IMR-90 (cell line): ENCODE results near the gene LAMB1. TPM values are rescaled to one million over a fixed set of nuclear protein-coding genes. Genes with fewer than 3 reads are reported as not detected.

Source experiments
- ATAC-seq: fragments of 200-7000 bp; cut with Tn5 transposase; 2 replicates; pipeline ENCODE4 v1.9.1; 2020; ENCODE audit warnings: low read depth, mild to moderate bottlenecking, moderate library complexity
- BruUV-seq: library from RNA; stranded (reverse); fragments of 400-500 nt; replicated peaks from 2 replicates; lab custom pipeline; 2021; lab: Mats Ljungman, UMichigan
- CTCF ChIA-PET: fragments of 300-600 bp; formaldehyde crosslinking; extraction: SDS; loops from one replicate; lab custom pipeline; 2021; ENCODE audit warnings: antibody characterized with exemption; lab: Yijun Ruan, JAX
- POLR2A ChIA-PET: fragments of 300-600 bp; sonication (Branson Sonifier 250); formaldehyde crosslinking; loops from one replicate; lab custom pipeline; 2022; ENCODE audit warnings: antibody characterized with exemption; ENCODE audit not compliant: unreplicated experiment; lab: Charles Lee
- DNase-seq: peaks from one replicate; pipeline ENCODE4 v3.0.0; 2013
- H2AFZ ChIP-seq: replicated peaks from 2 replicates; pipeline ENCODE3; 2013; ENCODE audit warnings: low read length, mild to moderate bottlenecking; ENCODE audit not compliant: poor library complexity
- H2AK5ac ChIP-seq: 2 replicates; pipeline ENCODE4 v1.6.1; 2013; ENCODE audit warnings: low read depth, low read length, inconsistent platforms
- H2AK9ac ChIP-seq: replicated peaks from 2 replicates; pipeline ENCODE3; 2013; ENCODE audit warnings: mild to moderate bottlenecking, low read depth, low read length, moderate library complexity; ENCODE audit not compliant: poor library complexity
- H2BK120ac ChIP-seq: 2 replicates; pipeline ENCODE4 v1.6.1; 2013; ENCODE audit warnings: low read depth, low read length, inconsistent platforms
- H2BK15ac ChIP-seq: 3 replicates; pipeline ENCODE4 v1.6.1; 2013; ENCODE audit warnings: low read depth, low read length, inconsistent platforms
- H2BK20ac ChIP-seq: 2 replicates; pipeline ENCODE4 v1.6.1; 2013; ENCODE audit warnings: low read depth, mild to moderate bottlenecking, inconsistent platforms, low read length, moderate library complexity
- H2BK5ac ChIP-seq: 2 replicates; pipeline ENCODE4 v1.6.1; 2013; ENCODE audit warnings: mild to moderate bottlenecking, low read depth, low read length, inconsistent platforms; ENCODE audit not compliant: poor library complexity, severe bottlenecking
- H3K14ac ChIP-seq: replicated peaks from 2 replicates; pipeline ENCODE4 v1.6.1; 2013; ENCODE audit warnings: low read depth, low read length, inconsistent platforms
- H3K18ac ChIP-seq: 2 replicates; pipeline ENCODE4 v1.6.1; 2013; ENCODE audit warnings: low read depth, low read length, control low read depth
- H3K23ac ChIP-seq: 2 replicates; pipeline ENCODE4 v1.6.1; 2013; ENCODE audit warnings: low read depth, low read length, inconsistent platforms
- H3K27ac ChIP-seq: 2 replicates; pipeline ENCODE4 v1.5.1; 2013; ENCODE audit warnings: mild to moderate bottlenecking, control low read depth, low read length; ENCODE audit not compliant: insufficient read depth
- H3K27me3 ChIP-seq: 2 replicates; pipeline ENCODE4 v1.6.1; 2013; ENCODE audit warnings: low read length; ENCODE audit not compliant: control insufficient read depth, insufficient read depth
- H3K36me3 ChIP-seq: 2 replicates; pipeline ENCODE4 v1.6.1; 2013; ENCODE audit warnings: low read length, mixed read lengths; ENCODE audit not compliant: control insufficient read depth, insufficient read depth
- H3K4ac ChIP-seq: 2 replicates; pipeline ENCODE4 v1.6.1; 2013; ENCODE audit warnings: low read depth, low read length, inconsistent platforms
- H3K4me1 ChIP-seq: 2 replicates; pipeline ENCODE4 v1.6.1; 2013; ENCODE audit warnings: low read length, mixed read lengths; ENCODE audit not compliant: control insufficient read depth, insufficient read depth
- H3K4me2 ChIP-seq: 2 replicates; pipeline ENCODE4 v1.6.1; 2013; ENCODE audit warnings: low read depth, mild to moderate bottlenecking, control low read depth, low read length, moderate library complexity
- H3K4me3 ChIP-seq: 2 replicates; pipeline ENCODE4 v1.5.1; 2013; ENCODE audit warnings: low read depth, mild to moderate bottlenecking, control low read depth, low read length, moderate library complexity; ENCODE audit not compliant: insufficient read depth
- H3K56ac ChIP-seq: 2 replicates; pipeline ENCODE4 v1.6.1; 2013; ENCODE audit warnings: low read length, inconsistent platforms; ENCODE audit not compliant: insufficient read depth; ENCODE audit errors: extremely low read depth
- H3K79me1 ChIP-seq, 2 experiments: 2 replicates each; pipeline ENCODE4 v1.6.1; 2013; ENCODE audit warnings: low read length in 2 of 2, inconsistent platforms in 1 of 2, low read depth in 1 of 2
- H3K9ac ChIP-seq: 2 replicates; pipeline ENCODE4 v1.6.1; 2013; ENCODE audit warnings: low read depth, low read length, control low read depth
- H3K9me1 ChIP-seq: 2 replicates; pipeline ENCODE4 v1.6.1; 2013; ENCODE audit warnings: low read length, inconsistent platforms; ENCODE audit not compliant: insufficient read depth
- H3K9me3 ChIP-seq: 2 replicates; pipeline ENCODE4 v1.6.1; 2013; ENCODE audit warnings: low read length; ENCODE audit not compliant: control insufficient read depth, insufficient read depth
- H4K20me1 ChIP-seq: 2 replicates; pipeline ENCODE4 v1.6.1; 2013; ENCODE audit warnings: low read length, inconsistent platforms; ENCODE audit not compliant: insufficient read depth
- H4K5ac ChIP-seq: 2 replicates; pipeline ENCODE4 v1.6.1; 2013; ENCODE audit warnings: mild to moderate bottlenecking, low read depth, low read length, control low read depth
- H4K8ac ChIP-seq, 2 experiments: 2 replicates each; pipeline ENCODE4 v1.6.1; 2013; ENCODE audit warnings: low read depth in 2 of 2, low read length in 2 of 2, control low read depth in 1 of 2, inconsistent platforms in 1 of 2
- H4K91ac ChIP-seq: 2 replicates; pipeline ENCODE4 v1.6.1; 2013; ENCODE audit warnings: low read depth, low read length, inconsistent platforms; ENCODE audit not compliant: insufficient read depth
- ELK1 ChIP-seq: fragments of 150-350 bp; IDR thresholded peaks from 2 replicates; pipeline ENCODE4 v1.6.1; 2016; ENCODE audit warnings: low read depth, mild to moderate bottlenecking, low read length, moderate library complexity, borderline replicate concordance
- FOS ChIP-seq: fragments of 150-350 bp; IDR thresholded peaks from 2 replicates; pipeline ENCODE4 v1.6.1; 2016; ENCODE audit warnings: low read depth, low read length
- MXI1 ChIP-seq: IDR thresholded peaks from 2 replicates; pipeline ENCODE4 v1.6.1; 2012; ENCODE audit warnings: low read depth, mild to moderate bottlenecking, low read length, moderate library complexity, borderline replicate concordance
- NFE2L2 ChIP-seq: fragments of 150-350 bp; IDR thresholded peaks from 2 replicates; pipeline ENCODE4 v1.6.1; 2016; ENCODE audit warnings: low read depth, mild to moderate bottlenecking, low read length
- POLR2A ChIP-seq: IDR thresholded peaks from 2 replicates; pipeline ENCODE4 v1.6.1; 2012; ENCODE audit warnings: mild to moderate bottlenecking, low read depth, low read length
- RAD21 ChIP-seq: IDR thresholded peaks from 2 replicates; pipeline ENCODE4 v1.6.1; 2012; ENCODE audit warnings: low read length, improper control_type of control experiment
- USF2 ChIP-seq: fragments of 150-350 bp; IDR thresholded peaks from 2 replicates; pipeline ENCODE4 v1.6.1; 2017; ENCODE audit warnings: mild to moderate bottlenecking, antibody characterized with exemption, low read length, low read depth
- WGBS, 2 experiments: methylation state at CpG; one replicate each; pipeline versions ENCODE4 v1.1.5 to v1.1.7; 2013; ENCODE audit warnings: missing lambda C conversion rate in 2 of 2; ENCODE audit not compliant: insufficient read length in 1 of 2; ENCODE audit errors: extremely low coverage in 2 of 2; 5-methylcytosine and 5-hydroxymethylcytosine counted together
- dilution Hi-C: fragments of 300-500 bp; cut with HindIII; formaldehyde crosslinking; loops from one replicate; pipeline ENCODE4 v1.14.3; 2018; ENCODE audit warnings: low sequenced_read_pairs; ENCODE audit not compliant: unreplicated experiment
- in situ Hi-C: fragments of 300-500 bp; cut with MboI; formaldehyde crosslinking; loops from 3 replicates; pipeline ENCODE4 v1.14.3; 2019; ENCODE audit warnings: low sequenced_read_pairs, inconsistent platforms, mixed read lengths
- intact Hi-C: fragments of 100-400 bp; cut with micrococcal nuclease; formaldehyde crosslinking; loops from 2 replicates; pipeline ENCODE4 v1.10.0; 2022
- polyA plus RNA-seq, 3 experiments: library from polyadenylated mRNA; depleted of rRNA; stranded (reverse); fragments of >200 nt; gene quantifications; 2 replicates each; pipeline ENCODE4 v1.2.3, GENCODE V29; 2012; ENCODE audit warnings: low replicate concordance in 1 of 3
- total RNA-seq: library from RNA; depleted of rRNA; stranded (reverse); fragments of >200 nt; gene quantifications from 2 replicates; pipeline ENCODE4 v1.2.3, GENCODE V29; 2012

Gene LAMB1
- total and polyA plus RNA-seq, 2 of the 4 experiments (the other 2 are of a cell fraction), result 114 to 117 TPM

- Histone ChIP-seq H4K5ac (0 out of 2 replicates have a peak overlapping the region, but pooled peaks have one; percentile 63), H3K4me2 (peak overlapping the region; percentile 54; the same call in 1 of the 2 replicates), H2AK5ac (no peak overlapping the region), H3K9ac (no peak overlapping the region), H2BK20ac (no peak overlapping the region), H3K4ac (no peak overlapping the region), H2BK5ac (peak overlapping the region; percentile 12), H3K9me3 (no peaks in the 10 kb centered on the region), H3K27me3 (no peaks in the 10 kb centered on the region), H4K8ac (no peak overlapping the region), H4K20me1 (no peaks in the 10 kb centered on the region), H3K56ac (no peak overlapping the region), H3K14ac (no peak overlapping the region), H4K91ac (no peak overlapping the region), H3K4me3 (no peak overlapping the region), H3K79me1 (no peaks in the 10 kb centered on the region), H2AK9ac (no peak overlapping the region), H3K23ac (no peak overlapping the region), H2BK15ac (no peak overlapping the region), H3K36me3 (no peaks in the 10 kb centered on the region), H3K27ac (no peak overlapping the region), H2BK120ac (no peak overlapping the region), H2AFZ (no peak overlapping the region), H3K18ac (no peak overlapping the region; the same call in 1 of the 2 replicates), H3K4me1 (peaks cover 4% of the 10 kb centered on the region), H3K9me1 (peaks cover 2% of the 10 kb centered on the region; the same call in 1 of the 2 replicates)
- dilution Hi-C loops, result no loop called here
- DNase-seq (peak; percentile 67), ATAC-seq (peak; percentile 53)
- ChIA-PET CTCF (no interaction called here), POLR2A (no interaction called here)
- WGBS, 2 experiments, result no CpG with 5 or more reads among the region's 1 CpG
- TF ChIP-seq FOS, result no peak
- TF ChIP-seq NFE2L2, result no peak
- TF ChIP-seq POLR2A, result no peak
- no peak for TF ChIP-seq ELK1
- TF ChIP-seq MXI1, result no peak
- TF ChIP-seq USF2, result no peak
- no peak for TF ChIP-seq RAD21
- intact Hi-C loops, result loop anchor here (1.0 kb wide), 1 partner anchor 11 kb away; no protein-coding TSS in a partner anchor
- in situ Hi-C loops, result no loop called here
- BruUV-seq, result no TSS peak
Observed at GRCh38 chr7:108045154-108045553, 42.2 kb upstream of the LAMB1 start.
